NCI-H82 treated with DMSO at 0.1 percent for 48 hours (cell line): ENCODE measurements around the gene ZNF445.
"Not testable (repeated sequence)": the region's sequence is repeated elsewhere in the genome, so short reads cannot be mapped to it uniquely, and the experiment has no call there.

Experiments used
- DNase-seq: peaks from one replicate; lab custom pipeline; 2025; ENCODE audit not compliant: unreplicated experiment; lab: John Stamatoyannopoulos, UW

ZNF445 gene

DNA sequence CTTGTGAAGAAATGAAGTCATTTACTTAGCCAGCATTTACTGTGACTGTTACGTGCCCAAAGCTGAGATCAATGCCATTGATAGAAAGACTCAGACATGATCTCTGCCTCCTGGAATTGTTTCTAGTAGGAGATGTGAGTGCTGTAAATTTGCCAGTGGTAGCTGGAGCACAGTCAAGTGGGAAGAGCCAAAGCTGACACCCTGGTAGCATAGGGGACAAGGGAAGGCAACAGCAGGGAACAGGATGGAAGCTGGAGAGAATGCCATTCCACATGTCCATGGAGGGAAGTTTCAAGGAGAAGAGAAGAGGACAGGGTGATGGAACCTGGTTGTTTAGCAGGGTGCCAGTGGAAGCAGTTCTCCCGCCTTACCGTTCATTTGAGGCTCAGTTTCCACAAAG lies 74.9 kb downstream of the ZNF445 start:
- no peak for DNase-seq

GRCh38 chr3:44400771-44401170 lies 76.7 kb downstream of the ZNF445 start:
- no peak for DNase-seq

- DNase-seq = no peak
Observed at GRCh38 chr3:44398853-44399252, 78.6 kb downstream of the ZNF445 start.

GRCh38 chr3:44398271-44398670 lies 79.2 kb downstream of the ZNF445 start:
- not testable (repeated sequence) for DNase-seq

- DNase-seq = no peak
Observed at GRCh38 chr3:44396200-44397171, 81.0 kb downstream of the ZNF445 start.

- DNase-seq = no peak
Observed at GRCh38 chr3:44395714-44396113, 81.8 kb downstream of the ZNF445 start.

GRCh38 chr3:44392489-44392888 lies 85.0 kb downstream of the ZNF445 start:
- DNase-seq = no peak

DNA sequence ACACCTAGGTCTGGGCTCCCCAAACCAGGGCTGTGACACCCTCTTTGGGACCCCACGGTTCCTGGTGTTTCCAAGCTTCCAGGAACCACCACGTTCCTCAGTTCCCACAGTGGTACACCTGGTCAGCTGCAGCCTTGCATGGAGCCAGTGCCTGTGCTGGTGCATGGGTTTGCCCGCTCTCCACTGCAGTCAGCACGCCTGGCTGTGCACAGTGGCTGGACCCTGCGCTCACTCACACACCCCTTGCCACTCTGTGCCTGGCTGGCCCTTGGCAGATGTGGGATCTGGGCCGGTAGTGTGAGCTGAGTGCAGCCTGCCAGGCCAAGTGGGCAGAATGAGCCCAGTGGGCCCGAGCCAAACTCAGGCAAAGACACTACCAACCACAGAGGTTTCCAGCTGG lies 90.1 kb downstream of the ZNF445 start:
- no peak for DNase-seq
